GM11168 (cell line): Measurements from ENCODE around the gene TLE4.

Experiments used
- in situ Hi-C: fragments of 300-500 bp; cut with MboI; formaldehyde crosslinking; loops from one replicate; pipeline ENCODE4 v1.12.0; 2022; ENCODE audit warnings: low sequenced_read_pairs; ENCODE audit not compliant: unreplicated experiment

The TLE4 gene

DNA sequence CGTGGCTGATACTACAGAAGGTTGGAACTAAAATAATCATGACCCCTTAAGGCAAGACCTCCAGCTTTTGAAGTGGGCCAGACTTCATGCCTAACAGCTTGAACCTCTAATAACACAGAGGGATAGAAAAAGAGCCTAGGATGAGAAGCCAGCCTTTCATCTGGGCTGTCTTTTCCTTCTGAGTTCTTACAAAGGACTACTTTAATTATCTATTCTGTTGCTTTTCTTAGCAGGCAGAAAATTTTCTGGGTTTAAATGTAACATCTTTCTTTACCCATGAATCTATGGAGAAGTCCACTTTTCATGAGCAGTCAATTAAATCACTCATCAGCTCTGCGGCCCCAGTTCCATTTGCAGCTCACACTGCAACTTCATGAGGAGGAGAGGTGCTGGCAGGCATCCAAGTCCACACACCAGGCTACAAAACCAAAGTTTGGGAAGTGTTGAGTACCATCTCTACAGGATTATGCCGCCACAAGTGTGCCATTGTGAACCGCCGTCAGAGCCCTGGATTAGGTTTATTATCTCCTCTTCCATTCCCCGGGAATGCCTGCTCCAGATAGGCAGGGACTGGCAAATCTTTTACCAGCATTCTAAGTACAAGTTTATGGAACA, 192.0 kb downstream of the TLE4 start:
- in situ Hi-C loops, result loop anchor here (25.0 kb wide), 2 partner anchors 174 to 399 kb away; no protein-coding TSS in a partner anchor

DNA sequence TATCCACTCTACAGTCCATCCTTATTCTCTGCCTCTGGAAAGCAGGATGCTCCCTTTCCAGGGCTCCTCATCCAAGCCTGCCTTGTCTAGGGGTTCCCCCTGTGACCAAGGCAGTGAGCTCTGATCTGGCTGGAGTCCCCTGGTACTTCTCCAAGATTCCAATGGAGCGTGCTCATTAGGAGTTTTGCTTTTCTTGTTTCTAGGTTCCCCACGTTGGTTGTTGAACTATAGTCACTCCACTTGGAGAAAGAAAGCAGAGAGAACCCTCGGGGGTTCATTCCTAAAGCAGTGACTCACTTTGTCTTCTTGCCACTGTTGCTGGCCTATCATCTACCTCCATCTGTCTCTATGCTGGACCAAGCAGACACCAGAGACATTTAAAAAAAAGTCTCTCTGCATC, 192.6 kb downstream of the TLE4 start:
- in situ Hi-C loops, result loop anchor here (25.0 kb wide), 2 partner anchors 173 to 398 kb away; no protein-coding TSS in a partner anchor

DNA sequence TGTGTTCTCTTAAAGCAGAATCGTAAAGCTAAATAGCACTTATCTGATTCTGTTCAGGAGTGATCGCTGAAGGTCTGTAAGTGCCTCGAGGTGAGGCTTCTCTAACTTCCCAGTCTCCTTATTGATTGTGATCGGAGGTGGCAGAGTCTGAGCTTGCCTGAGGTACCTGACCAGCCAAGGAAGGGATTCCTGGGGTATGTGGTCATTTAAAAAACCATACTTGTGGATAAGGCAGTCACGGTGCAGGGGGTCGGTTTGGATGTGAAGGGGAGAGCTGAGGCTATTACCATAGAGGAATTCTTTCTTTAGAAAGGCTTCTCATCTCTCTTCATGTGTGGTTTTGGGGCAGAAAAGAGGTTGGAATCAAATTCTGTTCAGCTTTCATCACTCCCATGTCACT, 193.7 kb downstream of the TLE4 start:
- in situ Hi-C loops, result loop anchor here (25.0 kb wide), 2 partner anchors 172 to 397 kb away; no protein-coding TSS in a partner anchor

GRCh38 chr9:79766091-79766490, 194.3 kb downstream of the TLE4 start:
- in situ Hi-C loops, result loop anchor here (25.0 kb wide), 2 partner anchors 171 to 396 kb away; no protein-coding TSS in a partner anchor

DNA sequence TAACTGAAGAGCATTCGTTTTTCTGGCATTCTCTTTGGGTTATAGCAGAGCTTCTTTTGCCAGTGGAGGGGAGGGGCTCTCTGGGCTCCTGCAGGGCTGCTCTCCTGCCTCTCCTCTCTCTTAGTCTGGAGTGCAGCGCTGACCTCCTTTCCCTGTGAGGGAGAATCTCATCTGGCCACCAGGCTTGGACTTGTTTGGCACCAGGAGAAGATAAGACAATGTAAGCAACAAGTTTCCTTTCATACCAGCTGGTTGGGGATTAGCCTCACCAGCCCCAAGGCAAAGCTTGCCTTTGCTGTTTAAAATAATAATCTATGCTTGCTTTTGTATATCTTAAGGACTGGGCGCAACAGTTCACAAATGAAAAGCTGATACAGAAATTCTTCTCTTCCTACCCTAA, 196.4 kb downstream of the TLE4 start:
- in situ Hi-C loops, result loop anchor here (25.0 kb wide), 2 partner anchors 169 to 394 kb away; no protein-coding TSS in a partner anchor

DNA sequence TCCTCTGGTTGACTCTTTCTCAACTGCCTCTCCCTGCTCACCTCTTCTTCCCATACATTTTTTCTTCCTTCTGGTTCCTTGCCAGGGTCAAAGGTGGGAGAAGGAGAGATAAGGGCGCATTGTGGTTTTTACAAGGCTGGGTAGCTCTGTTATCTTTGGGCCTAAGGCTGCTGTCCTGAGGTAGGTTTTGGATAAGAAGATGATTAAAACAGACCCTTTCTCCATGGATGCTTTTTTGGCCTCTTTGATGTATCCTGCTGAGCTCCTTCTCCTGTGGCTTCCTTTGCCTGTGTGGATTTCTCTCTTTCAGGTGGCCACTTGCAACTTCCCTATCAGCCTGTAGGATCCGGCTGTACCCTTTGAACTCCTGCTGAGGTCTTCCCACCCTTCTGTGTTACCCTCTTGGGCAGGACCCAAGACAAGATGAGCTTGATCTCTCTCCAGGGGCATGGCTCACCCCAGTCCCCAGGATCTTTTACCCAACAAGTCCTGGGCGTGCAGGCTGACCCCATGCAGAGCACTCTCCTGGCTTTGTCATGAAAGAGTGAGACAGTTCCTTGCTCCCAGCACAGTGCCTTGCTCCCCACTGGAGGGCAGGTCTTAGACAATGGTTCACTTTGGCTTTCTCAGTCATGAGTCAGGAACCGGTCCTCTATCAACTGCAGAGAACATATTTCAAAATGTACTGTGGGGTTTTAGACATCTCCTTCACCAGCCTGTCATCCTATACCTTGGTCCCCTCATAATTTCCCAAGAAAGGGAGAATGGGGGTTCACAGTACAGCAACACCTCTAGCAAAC, 197.9 kb downstream of the TLE4 start:
- in situ Hi-C loops, result loop anchor here (25.0 kb wide), 2 partner anchors 168 to 393 kb away; no protein-coding TSS in a partner anchor

DNA sequence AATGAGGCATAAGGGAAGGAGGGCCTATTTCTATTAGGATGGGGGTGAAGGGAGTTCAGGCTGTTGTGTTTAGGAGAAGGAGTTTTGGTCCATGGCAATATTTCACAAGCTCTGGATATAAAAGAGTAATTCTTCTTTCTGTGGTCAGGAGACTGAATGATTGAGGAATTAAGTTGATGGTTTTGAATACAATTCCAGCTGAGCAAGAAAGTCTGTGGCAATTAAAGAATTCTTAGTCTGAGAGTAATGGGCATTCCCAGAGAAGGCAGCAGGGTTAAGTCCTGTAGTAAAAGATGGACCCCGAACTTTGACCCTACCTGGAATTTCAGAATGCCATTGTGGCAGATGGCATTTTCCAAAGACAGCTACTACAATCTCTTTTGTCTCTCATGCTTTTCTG, 202.6 kb downstream of the TLE4 start:
- in situ Hi-C loops, result loop anchor here (25.0 kb wide), 2 partner anchors 163 to 388 kb away; no protein-coding TSS in a partner anchor
